GM12878 (cell line): ENCODE measurements around the gene FOXO3.

Experiments
- POLR2A ChIP-seq: IDR thresholded peaks from 2 replicates; pipeline ENCODE4 v1.6.1; 2011; ENCODE audit warnings: low read depth, mild to moderate bottlenecking, low read length
- RB1 ChIP-seq: fragments of 450-650 bp; formaldehyde crosslinking; IDR thresholded peaks from 2 replicates; pipeline ENCODE4 v1.6.1; 2017; ENCODE audit warnings: mild to moderate bottlenecking, borderline replicate concordance
- SRF ChIP-seq, 2 experiments: IDR thresholded peaks; 2 replicates each; pipeline ENCODE4 v1.6.1; 2011; ENCODE audit warnings: low read depth in 2 of 2, low read length in 2 of 2, mild to moderate bottlenecking in 1 of 2, moderate library complexity in 1 of 2
- TF ChIP-seq, protein P1 (sequence below): fragments of 450-650 bp; IDR thresholded peaks from 2 replicates; pipeline ENCODE4 v1.6.1; 2017; ENCODE audit warnings: antibody characterized with exemption, mild to moderate bottlenecking, moderate library complexity
- TF ChIP-seq, protein P2 (sequence below): IDR thresholded peaks from 2 replicates; pipeline ENCODE4 v1.6.1; 2011; ENCODE audit warnings: low read depth, low read length, improper control_type of control experiment, borderline replicate concordance

DNA sequence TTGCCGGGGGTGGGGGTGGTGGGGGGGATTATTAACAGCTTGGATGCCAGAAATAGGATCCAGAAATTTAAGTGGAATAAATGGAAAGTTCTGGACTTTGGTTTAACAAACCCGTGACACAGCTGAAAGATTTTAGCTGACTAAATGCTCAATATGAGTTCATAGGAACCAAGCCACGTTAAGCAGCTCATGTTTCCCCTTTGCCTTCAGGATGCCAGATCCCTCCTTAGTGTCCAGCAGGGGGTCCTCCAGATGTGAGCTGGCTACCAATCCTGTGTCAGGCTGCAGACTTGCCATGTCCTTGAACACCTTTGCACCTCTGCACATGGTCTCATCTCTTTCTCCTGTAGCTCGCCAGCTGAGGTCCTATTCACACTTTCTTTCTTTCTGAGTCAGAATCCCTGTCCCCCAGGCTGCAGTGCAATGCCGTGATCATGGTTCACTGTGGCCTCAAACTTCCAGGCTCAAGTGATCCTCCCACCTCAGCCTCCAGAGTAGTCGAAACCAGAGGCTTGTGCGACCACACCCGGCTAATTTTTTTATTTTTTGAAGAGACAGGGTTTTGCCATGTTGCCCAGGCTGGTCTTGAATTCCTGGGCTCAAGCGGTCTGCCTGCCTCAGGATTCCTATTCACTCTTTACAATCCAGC lies 154.2 kb downstream of the FOXO3 start:
- TF ChIP-seq POLR2A (no peak), SRF (IDR thresholded peaks at IDR 0.05; ENCODE audit: low read depth in 2 of 2, low read length in 2 of 2) (no peak), RB1 (no peak)
- TF ChIP-seq, protein P1, sequence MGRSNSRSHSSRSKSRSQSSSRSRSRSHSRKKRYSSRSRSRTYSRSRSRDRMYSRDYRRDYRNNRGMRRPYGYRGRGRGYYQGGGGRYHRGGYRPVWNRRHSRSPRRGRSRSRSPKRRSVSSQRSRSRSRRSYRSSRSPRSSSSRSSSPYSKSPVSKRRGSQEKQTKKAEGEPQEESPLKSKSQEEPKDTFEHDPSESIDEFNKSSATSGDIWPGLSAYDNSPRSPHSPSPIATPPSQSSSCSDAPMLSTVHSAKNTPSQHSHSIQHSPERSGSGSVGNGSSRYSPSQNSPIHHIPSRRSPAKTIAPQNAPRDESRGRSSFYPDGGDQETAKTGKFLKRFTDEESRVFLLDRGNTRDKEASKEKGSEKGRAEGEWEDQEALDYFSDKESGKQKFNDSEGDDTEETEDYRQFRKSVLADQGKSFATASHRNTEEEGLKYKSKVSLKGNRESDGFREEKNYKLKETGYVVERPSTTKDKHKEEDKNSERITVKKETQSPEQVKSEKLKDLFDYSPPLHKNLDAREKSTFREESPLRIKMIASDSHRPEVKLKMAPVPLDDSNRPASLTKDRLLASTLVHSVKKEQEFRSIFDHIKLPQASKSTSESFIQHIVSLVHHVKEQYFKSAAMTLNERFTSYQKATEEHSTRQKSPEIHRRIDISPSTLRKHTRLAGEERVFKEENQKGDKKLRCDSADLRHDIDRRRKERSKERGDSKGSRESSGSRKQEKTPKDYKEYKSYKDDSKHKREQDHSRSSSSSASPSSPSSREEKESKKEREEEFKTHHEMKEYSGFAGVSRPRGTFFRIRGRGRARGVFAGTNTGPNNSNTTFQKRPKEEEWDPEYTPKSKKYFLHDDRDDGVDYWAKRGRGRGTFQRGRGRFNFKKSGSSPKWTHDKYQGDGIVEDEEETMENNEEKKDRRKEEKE: no peak
- TF ChIP-seq, protein P2, sequence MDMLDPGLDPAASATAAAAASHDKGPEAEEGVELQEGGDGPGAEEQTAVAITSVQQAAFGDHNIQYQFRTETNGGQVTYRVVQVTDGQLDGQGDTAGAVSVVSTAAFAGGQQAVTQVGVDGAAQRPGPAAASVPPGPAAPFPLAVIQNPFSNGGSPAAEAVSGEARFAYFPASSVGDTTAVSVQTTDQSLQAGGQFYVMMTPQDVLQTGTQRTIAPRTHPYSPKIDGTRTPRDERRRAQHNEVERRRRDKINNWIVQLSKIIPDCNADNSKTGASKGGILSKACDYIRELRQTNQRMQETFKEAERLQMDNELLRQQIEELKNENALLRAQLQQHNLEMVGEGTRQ: no peak
